Muscle of leg (tissue), 11 donors: ENCODE results near the gene KRTAP2-1. TPM values are rescaled to one million over a fixed set of nuclear protein-coding genes. Genes with fewer than 3 reads are reported as not detected.
"Not testable (repeated sequence)": the region's sequence is repeated elsewhere in the genome, so short reads cannot be mapped to it uniquely, and the experiment has no call there.

Experiments used
- DNase-seq: peaks from one replicate; pipeline ENCODE4 v3.0.0; 2013
- H3K27ac ChIP-seq: one replicate; pipeline ENCODE4 v1.5.1; 2013; ENCODE audit warnings: mild to moderate bottlenecking, low read length, control low read depth
- H3K27me3 ChIP-seq: one replicate; pipeline ENCODE4 v1.6.1; 2013; ENCODE audit warnings: low read length; ENCODE audit not compliant: control insufficient read depth, insufficient read depth
- H3K36me3 ChIP-seq: one replicate; pipeline ENCODE4 v1.6.1; 2013; ENCODE audit warnings: low read length; ENCODE audit not compliant: control insufficient read depth, insufficient read depth
- H3K4me1 ChIP-seq: one replicate; pipeline ENCODE4 v1.6.1; 2013; ENCODE audit warnings: low read length; ENCODE audit not compliant: control insufficient read depth, insufficient read depth
- H3K4me3 ChIP-seq: one replicate; pipeline ENCODE4 v1.5.1; 2013; ENCODE audit warnings: low read length, control low read depth
- H3K9me3 ChIP-seq: replicated peaks from 2 replicates; pipeline ENCODE4 v1.6.1; 2013; ENCODE audit warnings: low read depth, low read length; ENCODE audit not compliant: control insufficient read depth
- WGBS: methylation state at CpG from one replicate; pipeline ENCODE4 v1.1.5; 2013; ENCODE audit warnings: missing lambda C conversion rate; ENCODE audit not compliant: insufficient coverage; 5-methylcytosine and 5-hydroxymethylcytosine counted together
- polyA plus RNA-seq, 8 donors: library from polyadenylated mRNA; unstranded; fragments of 120-200 nt; gene quantifications; one replicate each; pipeline versions ENCODE4 v1.2.1 to v1.2.3, GENCODE V29; 2013; ENCODE audit warnings: inconsistent platforms in 1 of 8, low replicate concordance in 1 of 8; ENCODE audit not compliant: insufficient read length in 8 of 8, insufficient read depth in 1 of 8
- total RNA-seq: library from RNA; stranded (reverse); fragments of 120-200 nt; gene quantifications from one replicate; pipeline ENCODE4 v1.2.4, GENCODE V29; 2013

Gene KRTAP2-1
- total and polyA plus RNA-seq, 9 donors, result not detected

GRCh38 chr17:41034346-41034935, 12.7 kb downstream of the KRTAP2-1 start, which contains the start of gene KRTAP1-3:
KRTAP1-3 (minus strand) TSS chr17:41034874; CDS start chr17:41034821, 53 bp downstream.
- H3K27ac ChIP-seq, H3K36me3 ChIP-seq, H3K4me3 ChIP-seq, H3K9me3 ChIP-seq, H3K4me1 ChIP-seq, H3K27me3 ChIP-seq: not testable (repeated sequence)
- 83% methylated on average over 6 of the region's 10 CpGs for WGBS
- DNase-seq, result peak; percentile 41

- H3K9me3 ChIP-seq, result no peaks in the 10 kb centered on the region
- no peak for DNase-seq
- 83% methylated on average over 12 of the region's 12 CpGs for WGBS
These were observed 17.4 kb downstream of the KRTAP2-1 start, which contains the start of gene KRTAP1-4 for GRCh38 chr17:41029633-41030245. KRTAP1-4 (minus strand) TSS chr17:41030195; CDS start chr17:41030078, 117 bp downstream.

GRCh38 chr17:41026715-41027471, 20.2 kb downstream of the KRTAP2-1 start, which contains the start of gene KRTAP1-5:
KRTAP1-5 (minus strand) TSS chr17:41027208; CDS start chr17:41027155, 53 bp downstream.
- H3K36me3 ChIP-seq, result no peaks in the 10 kb centered on the region
- no peaks in the 10 kb centered on the region for H3K4me1 ChIP-seq
- 81% methylated on average over 7 of the region's 9 CpGs for WGBS
- H3K4me3 ChIP-seq, result no peak within 1 kb of the TSS
- no peaks in the 10 kb centered on the region for H3K9me3 ChIP-seq
- H3K27me3 ChIP-seq, result no peaks in the 10 kb centered on the region
- peak; percentile 44 for DNase-seq
- no peak within 1 kb of the TSS for H3K27ac ChIP-seq

More at GRCh38 chr17:41029633-41030245, 17.4 kb downstream of the KRTAP2-1 start, which contains the start of gene KRTAP1-4:
- no peaks in the 10 kb centered on the region for H3K27me3 ChIP-seq
- H3K27ac ChIP-seq, result no peak within 1 kb of the TSS
- no peaks in the 10 kb centered on the region for H3K4me1 ChIP-seq
- no peak within 1 kb of the TSS for H3K4me3 ChIP-seq
- H3K36me3 ChIP-seq, result no peaks in the 10 kb centered on the region

GRCh38 chr17:41024697-41025096, 22.4 kb downstream of the KRTAP2-1 start:
- Histone ChIP-seq H3K9me3 (peaks cover 3% of the 10 kb centered on the region), H3K27ac (no peak overlapping the region), H3K4me1 (no peaks in the 10 kb centered on the region), H3K4me3 (no peak overlapping the region), H3K27me3 (no peaks in the 10 kb centered on the region), H3K36me3 (no peaks in the 10 kb centered on the region)
- no peak for DNase-seq
- no CpG with 5 or more reads among the region's 3 CpGs for WGBS

DNA sequence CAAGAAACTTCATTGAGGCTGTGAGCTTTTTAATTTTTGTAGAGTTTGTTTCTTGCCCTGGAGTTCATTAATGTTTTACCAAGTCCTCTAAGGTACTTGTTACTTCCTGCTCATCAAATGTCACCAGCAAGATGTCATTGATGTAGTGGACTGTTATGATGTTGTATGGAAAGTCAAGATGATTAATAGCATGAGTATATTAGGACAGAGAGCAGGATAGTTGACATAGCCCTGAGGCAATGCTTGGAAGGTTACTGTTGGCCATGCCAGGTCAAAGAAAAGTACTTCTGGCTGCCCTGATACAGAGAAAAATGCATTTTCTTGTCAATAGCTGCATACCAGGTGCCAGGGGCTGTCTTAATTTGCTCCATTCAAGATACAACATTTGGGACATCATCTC, 26.8 kb downstream of the KRTAP2-1 start:
- Histone ChIP-seq H3K4me1 (no peaks in the 10 kb centered on the region), H3K36me3 (no peaks in the 10 kb centered on the region), H3K27ac (no peak overlapping the region), H3K27me3 (no peaks in the 10 kb centered on the region), H3K9me3 (peaks cover 3% of the 10 kb centered on the region), H3K4me3 (no peak overlapping the region)
- DNase-seq, result no peak

DNA sequence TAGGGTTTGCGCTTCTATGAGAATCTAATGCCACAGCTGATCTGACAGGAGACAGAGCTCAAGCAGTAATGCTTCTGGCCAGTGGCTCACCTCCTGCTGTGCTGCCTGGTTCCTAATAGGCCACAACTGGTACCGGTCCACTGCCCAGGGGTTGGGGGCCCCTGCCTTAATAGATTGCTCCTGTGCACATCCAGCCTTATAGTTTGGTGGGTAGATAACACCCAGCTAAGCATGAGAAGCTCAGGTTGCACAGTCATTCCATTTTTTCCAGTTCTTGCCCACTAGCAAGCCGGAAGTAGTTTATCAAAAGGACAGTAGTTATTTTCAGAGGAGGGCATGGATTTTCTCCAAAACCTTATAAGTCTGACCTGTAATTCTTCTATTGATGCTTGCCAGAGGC, 27.7 kb downstream of the KRTAP2-1 start:
- peaks cover 3% of the 10 kb centered on the region for H3K9me3 ChIP-seq
- 100% methylated on average over 2 of the region's 3 CpGs for WGBS
- H3K27ac ChIP-seq, result no peak overlapping the region
- no peak for DNase-seq
- no peaks in the 10 kb centered on the region for H3K36me3 ChIP-seq
- no peak overlapping the region for H3K4me3 ChIP-seq
- H3K27me3 ChIP-seq, result no peaks in the 10 kb centered on the region
- H3K4me1 ChIP-seq, result no peaks in the 10 kb centered on the region

- Histone ChIP-seq H3K36me3 (no peaks in the 10 kb centered on the region), H3K4me1 (no peaks in the 10 kb centered on the region), H3K4me3 (no peak overlapping the region), H3K27me3 (no peaks in the 10 kb centered on the region), H3K27ac (no peak overlapping the region), H3K9me3 (peaks cover 3% of the 10 kb centered on the region)
- DNase-seq, result no peak
- 65% methylated on average over 2 of the region's 3 CpGs for WGBS
These were observed 28.6 kb downstream of the KRTAP2-1 start for GRCh38 chr17:41018541-41018940.

- WGBS, result 84% methylated on average over 10 of the region's 13 CpGs
- Histone ChIP-seq H3K4me3 (no peak overlapping the region), H3K36me3 (no peaks in the 10 kb centered on the region), H3K27me3 (no peaks in the 10 kb centered on the region), H3K4me1 (peaks cover 3% of the 10 kb centered on the region), H3K27ac (no peak overlapping the region), H3K9me3 (peaks cover 3% of the 10 kb centered on the region)
- no peak for DNase-seq
These were observed 30.4 kb downstream of the KRTAP2-1 start for GRCh38 chr17:41016578-41017215.

DNA sequence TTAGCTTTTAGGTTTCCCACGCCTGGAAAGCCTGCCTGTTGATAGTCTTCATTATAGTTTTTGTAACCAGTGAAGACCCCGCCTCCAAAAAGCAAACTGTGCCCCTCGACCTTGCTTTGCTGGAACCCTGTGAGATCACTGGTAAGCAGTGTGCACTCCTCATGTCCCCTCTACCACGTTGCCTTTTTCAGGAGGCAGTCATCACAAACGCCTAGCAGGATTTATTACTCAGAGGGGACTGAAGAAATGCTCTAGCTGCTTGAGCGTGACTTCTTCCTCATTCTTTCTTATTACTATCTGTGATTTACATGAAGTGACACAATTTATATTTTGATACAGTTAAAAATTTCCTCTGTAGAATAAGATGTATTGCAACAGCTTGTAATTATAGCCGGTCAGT, 31.7 kb downstream of the KRTAP2-1 start:
- peaks cover 3% of the 10 kb centered on the region for H3K4me1 ChIP-seq
- no peaks in the 10 kb centered on the region for H3K9me3 ChIP-seq
- no peaks in the 10 kb centered on the region for H3K36me3 ChIP-seq
- DNase-seq, result no peak
- no peaks in the 10 kb centered on the region for H3K27me3 ChIP-seq
- no peak overlapping the region for H3K4me3 ChIP-seq
- no peak overlapping the region for H3K27ac ChIP-seq
- WGBS, result 68% methylated on average over 3 of the region's 7 CpGs

- H3K4me1 ChIP-seq, result peaks cover 6% of the 10 kb centered on the region
- no CpG with 5 or more reads among the region's 1 CpG for WGBS
- peak; percentile 72 for DNase-seq
- no peak overlapping the region for H3K4me3 ChIP-seq
- H3K27ac ChIP-seq, result no peak overlapping the region
- H3K27me3 ChIP-seq, result no peaks in the 10 kb centered on the region
- H3K36me3 ChIP-seq, result no peaks in the 10 kb centered on the region
- H3K9me3 ChIP-seq, result no peaks in the 10 kb centered on the region
These were observed 33.5 kb downstream of the KRTAP2-1 start for GRCh38 chr17:41013606-41014005.
